H4 (cell line): ENCODE data around the gene SH2D3C. TPM values are rescaled to one million over a fixed set of nuclear protein-coding genes. Genes with fewer than 3 reads are reported as not detected.

Experiments
- DNase-seq: peaks from one replicate; pipeline ENCODE4 v3.0.0-alpha.2; 2015; ENCODE audit warnings: low spot score
- total RNA-seq: library from RNA; depleted of rRNA; stranded (reverse); fragments of >200 nt; shearing (Covaris generic); gene quantifications from 2 replicates; pipeline ENCODE4 v1.2.3, GENCODE V29; 2014; rRNA removed

Gene SH2D3C, protein sequence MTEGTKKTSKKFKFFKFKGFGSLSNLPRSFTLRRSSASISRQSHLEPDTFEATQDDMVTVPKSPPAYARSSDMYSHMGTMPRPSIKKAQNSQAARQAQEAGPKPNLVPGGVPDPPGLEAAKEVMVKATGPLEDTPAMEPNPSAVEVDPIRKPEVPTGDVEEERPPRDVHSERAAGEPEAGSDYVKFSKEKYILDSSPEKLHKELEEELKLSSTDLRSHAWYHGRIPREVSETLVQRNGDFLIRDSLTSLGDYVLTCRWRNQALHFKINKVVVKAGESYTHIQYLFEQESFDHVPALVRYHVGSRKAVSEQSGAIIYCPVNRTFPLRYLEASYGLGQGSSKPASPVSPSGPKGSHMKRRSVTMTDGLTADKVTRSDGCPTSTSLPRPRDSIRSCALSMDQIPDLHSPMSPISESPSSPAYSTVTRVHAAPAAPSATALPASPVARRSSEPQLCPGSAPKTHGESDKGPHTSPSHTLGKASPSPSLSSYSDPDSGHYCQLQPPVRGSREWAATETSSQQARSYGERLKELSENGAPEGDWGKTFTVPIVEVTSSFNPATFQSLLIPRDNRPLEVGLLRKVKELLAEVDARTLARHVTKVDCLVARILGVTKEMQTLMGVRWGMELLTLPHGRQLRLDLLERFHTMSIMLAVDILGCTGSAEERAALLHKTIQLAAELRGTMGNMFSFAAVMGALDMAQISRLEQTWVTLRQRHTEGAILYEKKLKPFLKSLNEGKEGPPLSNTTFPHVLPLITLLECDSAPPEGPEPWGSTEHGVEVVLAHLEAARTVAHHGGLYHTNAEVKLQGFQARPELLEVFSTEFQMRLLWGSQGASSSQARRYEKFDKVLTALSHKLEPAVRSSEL
- 0.12 and 0.23 TPM in 2 replicates for total RNA-seq

DNA sequence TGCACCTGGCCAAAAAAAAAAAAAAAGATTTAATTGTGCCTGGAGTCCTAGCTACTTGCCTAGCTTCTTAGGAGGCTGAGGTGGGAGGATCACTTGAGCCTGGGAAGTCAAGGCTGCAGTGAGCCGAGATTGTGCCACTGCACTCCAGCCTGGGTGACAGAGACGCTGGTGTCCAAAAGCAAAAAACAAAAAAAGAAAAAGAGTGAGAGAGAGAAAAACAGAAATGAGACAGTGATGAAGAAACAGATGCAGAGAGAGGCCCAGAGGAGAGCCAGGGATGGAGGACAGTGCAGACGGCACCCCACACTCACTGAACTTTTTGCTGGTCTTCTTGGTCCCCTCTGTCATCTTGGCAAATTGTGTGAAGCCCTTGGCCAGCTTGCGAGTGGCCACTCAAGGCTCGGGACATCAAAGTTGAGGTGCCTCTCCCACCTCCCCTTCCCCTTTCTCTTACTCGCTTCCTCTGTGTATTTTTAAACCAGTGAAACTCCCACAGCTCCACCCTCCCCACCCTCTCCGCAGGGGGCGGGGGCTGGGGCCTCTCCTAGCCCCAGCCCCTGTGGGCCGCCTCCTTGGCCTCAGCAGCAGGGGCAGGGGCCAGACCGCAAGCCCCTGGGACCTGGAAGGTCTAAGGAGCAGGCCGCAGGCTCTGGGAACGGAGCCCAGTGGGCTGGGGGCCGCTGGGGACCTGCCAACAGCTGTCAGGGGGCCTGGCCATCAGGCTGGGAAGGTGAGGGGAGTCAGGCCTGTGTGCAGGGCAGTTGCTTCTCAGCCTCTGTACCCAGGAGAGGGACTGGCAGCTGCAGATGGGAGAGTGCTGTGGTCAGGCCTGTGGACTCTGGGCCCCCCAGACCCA is at the start of gene SH2D3C:
Gene SH2D3C (minus strand): TSS at position 387 of the 856 bp plus-strand sequence. CDS start 39 bp downstream, at position 348.
- no peak for DNase-seq

DNA sequence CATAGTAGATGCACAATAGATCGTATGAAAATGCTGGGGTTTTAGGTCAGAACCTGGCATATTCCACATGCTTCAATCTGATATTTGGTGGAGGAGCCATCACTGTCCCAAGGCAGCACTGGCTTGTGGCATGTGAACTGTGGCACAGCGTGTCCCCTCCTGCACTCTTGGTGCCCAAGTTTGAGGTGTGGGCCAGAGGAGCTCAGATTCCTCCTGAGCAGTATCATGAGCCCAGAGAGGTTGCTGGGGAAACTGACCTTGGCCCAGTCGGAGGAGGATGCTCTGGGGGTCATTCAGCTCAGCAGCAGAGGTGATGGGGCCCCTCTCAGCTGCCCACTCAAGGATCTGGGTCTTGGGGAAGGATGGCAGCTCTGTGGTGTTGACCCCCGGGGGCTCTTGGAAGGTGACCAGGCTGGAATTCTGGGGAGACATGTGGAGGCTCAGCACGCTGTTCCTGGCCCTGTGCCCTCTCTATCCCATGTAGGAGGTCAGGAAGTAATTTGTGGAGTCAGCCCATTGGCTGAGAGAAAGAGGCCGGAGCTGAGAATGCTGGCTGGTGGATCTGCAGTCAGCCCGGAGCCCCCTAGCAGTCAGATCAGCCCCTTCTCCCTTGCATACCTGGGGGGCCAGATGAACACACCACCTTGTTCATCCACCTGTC is 47.9 kb upstream of the SH2D3C start:
- DNase-seq, result no peak

GRCh38 chr9:127825319-127826051 is 47.0 kb upstream of the SH2D3C start:
- no peak for DNase-seq

DNA sequence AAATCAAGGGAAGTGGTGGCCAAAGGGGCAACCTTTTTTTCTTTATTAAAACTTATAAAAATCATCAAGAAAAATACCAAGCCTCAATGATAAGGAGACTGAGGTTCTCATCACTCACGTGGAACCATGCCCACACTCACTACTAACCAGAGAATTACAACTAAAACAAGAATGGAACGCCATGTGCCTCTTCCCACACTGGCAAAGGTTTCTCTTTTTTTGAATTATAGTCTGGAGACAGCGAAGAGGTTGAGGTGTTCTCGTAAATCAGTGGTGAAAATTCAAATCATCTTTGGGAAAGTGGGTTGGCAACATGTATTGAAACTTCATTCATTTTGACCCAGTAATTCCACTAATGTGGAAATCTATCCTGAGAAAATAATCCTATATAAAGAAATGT is 43.6 kb upstream of the SH2D3C start:
- no peak for DNase-seq

DNA sequence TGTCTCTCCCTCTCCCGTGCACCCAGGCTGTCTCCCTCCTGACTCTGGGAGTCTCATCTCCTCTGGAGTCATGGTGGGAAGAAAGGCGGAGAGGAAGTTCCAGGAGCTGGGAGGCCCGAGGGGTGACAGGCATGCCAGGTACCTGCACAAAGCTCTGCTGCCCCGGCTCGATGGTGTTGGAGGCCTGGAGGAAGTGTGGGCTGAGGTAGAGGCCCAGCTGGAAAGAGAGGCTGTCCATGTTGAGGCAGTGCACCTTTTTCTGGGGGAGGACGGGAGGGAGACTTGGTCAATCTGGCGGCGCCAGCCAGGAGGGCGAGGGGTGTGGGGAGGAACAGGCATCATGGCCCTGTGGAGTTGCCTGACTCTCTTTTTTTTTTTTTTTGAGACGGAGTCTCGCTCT is 40.1 kb upstream of the SH2D3C start:
- DNase-seq, result no peak

- DNase-seq, result no peak
Observed at GRCh38 chr9:127817881-127818434, 39.5 kb upstream of the SH2D3C start.

DNA sequence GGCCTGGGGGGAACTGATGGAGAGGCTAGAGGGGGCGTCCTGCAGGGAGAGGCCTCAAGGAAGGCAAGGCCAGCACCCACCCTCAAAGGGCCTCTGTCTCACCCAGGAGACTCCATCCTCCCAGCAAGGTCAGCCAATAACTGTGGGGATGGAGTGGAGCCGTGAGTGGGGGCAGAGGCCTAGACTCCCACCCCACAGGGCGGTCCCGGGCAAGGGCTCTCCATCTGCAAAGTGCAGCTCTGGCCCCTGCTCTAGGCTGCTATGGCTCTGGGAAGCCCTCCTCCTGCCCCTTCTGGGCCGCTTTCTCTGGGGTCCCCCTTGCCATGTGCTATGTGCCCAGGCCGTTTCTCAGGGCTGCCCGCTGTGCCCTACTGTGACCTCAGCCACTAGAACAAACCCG is 38.3 kb upstream of the SH2D3C start:
- no peak for DNase-seq

DNA sequence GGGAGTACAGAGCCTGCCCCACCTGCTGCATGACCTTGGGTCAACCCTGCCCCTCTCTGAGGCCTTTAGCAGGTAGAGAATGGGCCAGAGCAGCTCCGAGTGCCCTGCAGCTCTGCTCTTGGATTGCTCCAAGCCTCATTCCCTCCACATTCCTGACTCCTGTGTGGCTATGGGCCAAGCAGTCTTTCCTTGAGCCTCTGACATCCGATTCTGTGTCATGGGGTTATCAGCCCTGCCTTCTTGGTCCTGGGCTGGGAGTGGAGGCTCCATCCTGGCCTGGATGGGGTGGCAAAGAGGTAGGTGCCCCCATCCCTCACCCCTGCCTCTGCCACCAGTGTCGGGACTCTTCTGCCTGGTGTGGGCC is 37.9 kb upstream of the SH2D3C start:
- DNase-seq, result no peak

- DNase-seq, result no peak
Observed at GRCh38 chr9:127815512-127816361, 37.3 kb upstream of the SH2D3C start.

- no peak for DNase-seq
Observed at GRCh38 chr9:127814619-127815511, 36.4 kb upstream of the SH2D3C start.

DNA sequence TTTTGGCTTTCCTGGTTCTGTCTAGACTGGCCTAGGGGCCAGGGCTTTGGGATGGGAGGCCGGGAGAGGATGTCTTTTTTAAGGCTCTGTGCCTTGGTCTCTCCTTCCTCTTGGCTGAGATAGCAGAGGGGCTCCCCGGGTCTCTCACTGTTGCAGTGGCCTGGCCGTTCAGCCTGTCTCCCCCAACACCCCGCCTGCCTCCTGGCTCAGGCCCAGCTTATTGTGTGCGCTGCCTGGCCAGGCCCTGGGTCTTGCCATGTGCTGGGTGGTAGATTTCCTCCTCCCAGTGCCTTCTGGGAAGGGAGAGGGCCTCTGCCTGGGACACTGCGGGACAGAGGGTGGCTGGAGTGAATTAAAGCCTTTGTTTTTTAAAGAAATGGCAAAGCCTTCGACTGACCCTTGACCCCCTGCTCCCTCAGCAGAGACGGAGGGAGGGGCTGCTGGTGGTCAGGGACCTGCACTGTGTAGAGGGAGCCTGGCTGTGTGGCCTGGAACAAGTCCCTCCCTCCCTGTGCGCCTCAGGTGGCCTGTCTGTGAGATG is 35.3 kb upstream of the SH2D3C start:
- no peak for DNase-seq

GRCh38 chr9:127812936-127813675 is 34.6 kb upstream of the SH2D3C start:
- no peak for DNase-seq

GRCh38 chr9:127812011-127812410 is 33.5 kb upstream of the SH2D3C start:
- no peak for DNase-seq

DNA sequence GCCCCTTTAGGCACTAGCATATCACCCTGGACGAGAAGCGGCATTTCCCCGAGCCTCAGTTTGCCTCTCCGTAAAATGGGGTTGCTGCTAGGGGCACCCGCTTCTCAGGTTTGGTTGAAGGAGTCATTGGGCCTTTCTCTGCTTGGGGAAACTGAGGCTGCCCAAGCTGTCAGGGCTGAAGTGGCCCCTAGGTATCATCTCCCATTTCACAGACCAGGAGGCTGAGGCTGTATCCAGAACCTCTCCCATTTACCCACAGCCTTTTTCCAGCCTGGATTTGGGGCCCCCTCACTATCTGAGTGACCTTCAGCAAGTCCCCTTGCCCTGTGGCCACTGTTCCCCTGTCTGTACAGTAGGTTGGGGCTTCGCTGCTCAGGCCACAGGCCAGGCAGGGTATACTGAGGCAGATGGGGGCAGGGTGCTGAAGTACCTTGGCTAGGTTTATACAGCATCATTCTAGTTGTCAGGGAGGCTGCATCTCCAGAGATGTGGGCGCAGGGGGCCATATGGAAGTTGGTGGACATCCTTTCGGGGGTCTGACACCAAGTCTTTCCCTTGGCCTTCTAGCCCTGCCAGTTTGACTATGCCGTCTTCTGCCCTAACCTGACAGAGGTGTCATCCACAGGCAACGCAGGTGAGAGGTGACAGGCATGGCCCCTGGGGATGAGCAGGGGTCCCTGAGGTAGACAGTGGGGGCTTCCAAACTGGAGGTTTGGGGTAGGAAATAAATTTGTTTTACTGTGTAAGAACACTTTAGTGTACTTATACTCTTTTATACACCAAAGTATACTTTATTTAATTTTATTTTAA is 32.1 kb upstream of the SH2D3C start:
- DNase-seq, result no peak

DNA sequence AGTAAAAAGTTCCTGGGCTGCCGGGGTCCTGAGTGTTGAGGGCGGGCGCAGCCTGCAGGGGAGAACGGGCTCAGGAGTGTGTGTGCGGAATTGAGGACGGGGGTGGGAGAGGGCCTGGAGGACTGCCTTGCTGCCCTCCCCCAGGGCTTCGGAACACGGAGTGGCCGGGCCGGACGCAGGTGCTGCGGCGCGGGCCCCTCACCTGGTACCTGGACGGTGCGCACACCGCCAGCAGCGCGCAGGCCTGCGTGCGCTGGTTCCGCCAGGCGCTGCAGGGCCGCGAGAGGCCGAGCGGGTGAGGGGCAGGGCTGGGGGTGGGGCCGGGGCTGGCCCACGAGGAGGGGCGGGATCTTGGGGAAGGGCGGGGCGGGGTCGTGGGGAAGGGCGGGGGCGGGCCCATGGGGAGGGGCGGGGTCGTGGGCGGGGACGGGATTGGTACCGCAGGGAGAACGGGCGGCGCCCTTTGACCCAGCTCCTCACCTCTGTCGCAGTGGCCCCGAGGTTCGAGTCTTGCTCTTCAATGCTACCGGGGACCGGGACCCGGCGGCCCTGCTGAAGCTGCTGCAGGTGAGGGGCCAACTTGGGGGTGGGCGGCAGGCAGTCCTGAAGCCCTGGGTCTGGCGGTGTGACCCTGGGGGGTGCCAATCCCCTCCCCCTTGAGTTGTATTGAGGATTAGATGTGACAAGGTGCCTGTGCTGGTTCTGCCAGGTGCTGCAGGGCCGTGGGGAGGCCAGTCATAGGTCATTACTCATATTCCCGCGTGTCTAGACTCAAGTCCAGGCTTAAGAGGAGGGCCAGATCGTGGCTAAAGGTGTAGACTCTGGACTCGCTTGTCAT is 31.3 kb upstream of the SH2D3C start:
- DNase-seq, result no peak
